GM12801 (cell line): ENCODE data around the gene ARFIP1.

Experiments used
- CTCF ChIP-seq: IDR thresholded peaks from one replicate; pipeline ENCODE4 v1.5.1; 2011; ENCODE audit warnings: control low read depth; ENCODE audit not compliant: insufficient read length; ENCODE audit errors: extremely low read depth

Gene ARFIP1

DNA sequence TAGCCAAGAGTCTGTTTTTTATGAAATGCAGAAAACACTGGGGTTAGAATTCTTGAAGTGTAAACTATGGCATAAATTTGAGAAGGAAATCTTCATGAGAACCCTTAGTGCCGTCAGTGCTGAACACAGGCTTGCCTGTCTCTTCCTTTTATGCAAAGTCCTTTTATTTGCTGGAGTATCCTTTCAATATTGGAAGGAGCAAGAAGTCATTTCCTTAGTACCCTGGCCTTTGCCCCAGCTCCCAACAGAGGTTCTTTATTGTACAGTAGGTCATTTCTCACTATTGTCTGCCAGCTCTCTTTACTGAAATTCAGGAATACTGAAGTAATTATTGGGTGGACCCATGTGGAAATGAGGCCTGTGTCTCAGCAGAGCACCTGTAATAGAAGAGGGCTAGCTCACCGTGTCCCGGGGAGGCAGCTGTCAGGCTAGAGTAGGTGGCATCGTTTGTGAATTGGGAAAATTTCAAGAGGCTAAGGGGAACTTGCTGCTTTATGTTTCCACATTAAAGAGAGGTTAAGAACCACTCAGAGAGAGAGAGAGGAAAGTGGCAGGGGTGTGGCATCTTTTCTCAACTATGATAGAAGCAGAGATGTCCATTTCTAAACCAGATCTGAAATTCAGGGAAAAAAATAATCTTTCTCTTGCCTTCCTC, 165.0 kb downstream of the ARFIP1 start:
- TF ChIP-seq CTCF: no peak

DNA sequence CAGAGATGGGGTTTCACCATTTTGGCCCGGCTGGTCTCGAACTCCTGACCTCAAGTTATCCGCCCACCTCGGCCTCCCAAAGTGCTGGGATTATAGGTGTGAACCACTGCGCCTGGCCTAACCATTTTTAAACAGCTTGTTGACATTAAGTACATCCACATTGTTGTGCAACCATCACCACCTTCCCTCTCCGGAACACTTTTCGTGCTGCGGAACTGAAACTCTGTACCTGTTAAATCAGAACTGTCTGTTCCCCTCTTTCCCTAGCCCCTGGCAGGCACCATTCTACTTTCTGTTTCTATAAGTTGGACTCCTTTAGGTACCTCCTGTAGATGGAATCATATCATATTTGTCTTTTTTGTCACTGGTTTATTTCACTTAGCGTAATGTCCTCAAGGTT, 165.9 kb downstream of the ARFIP1 start:
- TF ChIP-seq CTCF: no peak

DNA sequence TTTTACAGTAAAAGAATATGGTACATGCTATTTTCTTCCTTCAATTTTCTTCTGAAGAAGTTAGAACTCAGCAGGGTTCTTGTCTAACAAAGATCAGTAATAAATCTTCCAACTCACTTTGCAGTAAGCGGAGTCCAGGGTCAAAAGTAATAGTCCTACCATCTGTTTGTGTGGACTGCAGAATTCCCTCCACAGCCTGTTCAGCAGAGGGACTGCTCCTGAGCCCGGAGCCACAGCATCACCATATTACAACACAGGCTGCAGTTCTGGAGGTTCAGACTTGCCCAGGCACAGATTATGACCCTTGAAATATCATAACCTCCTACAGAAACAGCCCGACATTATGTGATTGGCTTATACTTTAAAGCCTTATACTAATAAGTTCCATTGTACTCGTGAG, 166.7 kb downstream of the ARFIP1 start:
- TF ChIP-seq CTCF: no peak

DNA sequence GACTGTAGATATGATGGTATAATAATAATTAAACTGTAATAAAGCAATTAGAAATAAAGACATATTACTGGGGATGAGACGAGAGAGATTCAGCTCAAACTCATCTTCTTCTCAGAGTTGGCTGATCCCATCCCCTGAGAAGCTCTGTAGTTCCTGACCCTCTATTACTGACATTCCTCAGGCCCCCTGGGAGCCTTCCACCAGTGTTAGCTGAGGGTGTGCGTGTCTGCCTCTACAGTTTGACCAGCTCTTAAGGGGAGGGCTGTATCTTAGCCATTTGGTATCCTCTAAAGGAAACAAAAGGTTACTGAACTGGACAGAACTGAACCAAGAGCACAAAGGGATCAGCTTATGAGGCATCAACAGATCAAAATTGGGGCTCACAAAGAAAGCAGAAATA, 167.6 kb downstream of the ARFIP1 start:
- no peak for TF ChIP-seq CTCF

DNA sequence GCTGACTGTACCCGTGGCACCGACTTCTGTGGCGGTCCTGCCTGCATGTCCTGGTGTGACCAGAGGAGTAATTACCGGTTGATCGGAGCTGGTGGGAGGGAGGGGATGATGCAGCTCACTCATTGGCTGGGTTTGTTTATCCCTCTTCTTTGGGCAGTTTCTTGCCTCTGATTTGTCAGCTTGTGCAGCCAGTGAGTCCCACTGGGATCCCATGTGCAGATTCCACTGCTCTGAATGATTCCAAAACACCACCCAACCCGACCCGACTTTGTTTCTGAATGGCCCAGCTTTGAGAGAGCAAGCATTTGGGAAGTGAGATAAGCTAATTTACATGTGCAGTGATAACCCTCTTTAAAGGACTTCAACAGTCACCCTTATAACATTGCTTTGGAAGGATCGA, 170.2 kb downstream of the ARFIP1 start:
- no peak for TF ChIP-seq CTCF

GRCh38 chr4:152950402-152951274, 170.9 kb downstream of the ARFIP1 start:
- TF ChIP-seq CTCF: no peak

GRCh38 chr4:152951348-152951747, 171.6 kb downstream of the ARFIP1 start:
- no peak for TF ChIP-seq CTCF
